Stimulated activated CD4-positive, alpha-beta T cell treated with anti-CD3 and anti-CD28 coated beads, Interleukin-15, amount 100 ng/mL, for 24 hours (primary cell): ENCODE results near the gene CTSO.
"Not testable (repeated sequence)": the region's sequence is repeated elsewhere in the genome, so short reads cannot be mapped to it uniquely, and the experiment has no call there.

ENCODE experiments used
- DNase-seq: peaks from one replicate; pipeline ENCODE4 v3.0.0-alpha.2; 2020

The CTSO gene

DNA sequence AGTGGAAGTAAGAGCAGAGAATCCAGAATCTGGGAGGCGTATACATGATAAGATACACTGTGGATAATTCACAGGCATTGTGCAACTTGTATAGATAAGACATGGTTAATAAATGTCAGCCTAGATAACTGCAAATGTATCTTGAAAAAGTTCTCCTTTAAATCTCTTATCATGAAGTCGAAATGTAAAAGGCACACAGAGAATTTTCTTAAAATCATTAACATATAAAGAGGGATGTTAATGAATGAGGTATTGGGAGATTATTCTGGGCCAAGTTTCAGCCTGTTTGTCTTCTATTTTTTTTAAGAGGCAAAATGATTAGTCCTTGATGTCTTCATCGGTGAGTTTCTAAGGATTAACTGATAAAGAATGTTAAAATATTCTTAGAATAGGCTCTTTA is 49.3 kb downstream of the CTSO start:
- no peak for DNase-seq

DNA sequence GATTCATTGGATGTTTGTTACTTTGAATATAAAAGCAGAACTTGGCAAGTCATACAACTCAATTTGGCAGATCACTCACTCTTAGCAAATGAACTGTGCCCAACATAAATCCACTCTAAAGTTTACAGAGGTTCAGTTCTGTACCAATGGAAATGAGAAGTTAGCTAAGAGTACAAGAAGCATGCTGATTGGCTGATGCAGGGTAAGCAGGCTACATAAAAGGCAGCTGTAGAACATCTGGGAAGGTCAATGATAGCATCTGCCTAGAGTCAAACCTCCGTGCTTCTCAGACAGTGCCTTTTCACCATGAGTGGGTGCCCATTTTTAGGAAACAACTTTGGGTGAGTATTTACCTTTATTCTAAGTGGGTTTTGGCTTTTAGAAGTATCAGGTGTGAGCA is 50.2 kb downstream of the CTSO start, which contains the start of gene TDO2:
TSS of gene TDO2 (plus strand) at position 244 of the 400 bp plus-strand sequence. CDS start at position 307, 63 bp downstream.
- no peak for DNase-seq

DNA sequence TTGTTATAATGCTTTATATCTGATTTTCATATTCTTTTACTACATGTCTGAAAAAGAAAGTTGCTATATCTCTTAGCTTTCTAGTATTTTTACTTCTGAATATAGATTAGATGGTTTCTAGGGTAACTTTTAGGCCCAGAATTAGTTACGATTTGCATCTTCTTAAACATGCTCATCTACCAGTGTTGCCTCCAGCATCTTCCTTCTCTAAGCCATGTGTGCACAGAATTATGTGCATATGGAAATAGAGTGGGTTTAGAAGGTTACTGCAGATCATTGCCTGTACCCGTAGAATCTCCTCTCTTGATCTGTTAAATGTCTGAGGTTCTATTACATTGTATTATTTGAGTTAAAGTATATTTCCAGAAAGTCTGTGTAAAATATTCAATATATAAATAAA is 52.7 kb downstream of the CTSO start:
- DNase-seq = no peak

DNA sequence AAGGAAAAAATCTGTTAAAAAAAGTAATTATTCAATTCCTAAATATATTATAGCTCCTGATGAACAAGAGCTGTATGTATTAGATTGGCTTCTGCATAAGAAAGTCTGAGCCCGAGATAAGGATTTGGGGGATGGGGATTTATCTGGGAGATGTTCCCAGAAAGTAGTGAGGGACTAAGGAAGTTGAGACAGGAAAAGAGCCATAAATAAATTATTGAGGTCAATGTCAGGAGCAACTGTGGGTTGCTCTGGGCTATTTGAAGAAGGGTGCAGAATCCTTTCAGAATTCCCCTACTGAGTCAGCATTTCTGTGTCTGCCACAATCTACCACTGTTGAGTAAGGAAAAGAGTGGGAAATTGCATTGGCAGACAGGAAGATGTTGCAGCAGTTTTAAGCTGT is 53.3 kb downstream of the CTSO start:
- DNase-seq = no peak

DNA sequence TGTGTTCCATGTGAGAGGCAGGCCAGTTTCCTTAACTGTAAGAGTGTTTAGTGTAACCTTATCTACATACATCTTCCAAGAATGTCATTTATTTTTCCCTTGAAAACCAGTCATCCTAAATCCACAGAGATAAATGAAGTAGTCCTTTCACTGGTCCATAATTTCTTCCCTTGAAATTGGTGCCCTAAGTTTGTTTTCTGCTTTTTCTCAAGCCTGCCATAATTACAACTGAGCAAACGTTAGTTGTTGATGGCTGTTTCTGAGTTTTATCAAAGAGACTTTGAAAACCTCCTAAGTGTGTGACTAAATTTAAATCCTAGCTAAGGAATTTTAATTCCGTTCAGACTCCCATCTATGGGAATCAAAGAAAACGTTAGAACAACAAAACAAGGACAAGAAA is 53.8 kb downstream of the CTSO start:
- DNase-seq = no peak

DNA sequence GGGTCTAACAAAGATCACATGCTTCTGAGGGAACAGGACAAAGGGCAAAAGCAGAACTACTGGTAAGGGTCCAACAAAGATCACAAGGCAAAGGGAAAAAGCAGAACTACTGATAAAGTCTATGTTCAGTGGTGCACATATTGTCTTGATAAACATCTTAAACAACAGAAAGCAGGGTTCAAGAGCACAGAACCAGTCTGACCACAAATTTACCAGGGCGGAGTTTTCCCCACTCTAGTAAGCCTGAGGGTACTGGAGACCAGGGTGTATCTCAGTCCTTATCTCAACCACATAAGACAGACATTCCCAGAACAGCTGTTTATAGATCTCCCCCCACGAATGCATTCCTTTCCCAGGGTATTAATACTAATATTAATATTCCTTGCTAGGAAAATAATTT is 55.3 kb downstream of the CTSO start:
- DNase-seq = not testable (repeated sequence)

DNA sequence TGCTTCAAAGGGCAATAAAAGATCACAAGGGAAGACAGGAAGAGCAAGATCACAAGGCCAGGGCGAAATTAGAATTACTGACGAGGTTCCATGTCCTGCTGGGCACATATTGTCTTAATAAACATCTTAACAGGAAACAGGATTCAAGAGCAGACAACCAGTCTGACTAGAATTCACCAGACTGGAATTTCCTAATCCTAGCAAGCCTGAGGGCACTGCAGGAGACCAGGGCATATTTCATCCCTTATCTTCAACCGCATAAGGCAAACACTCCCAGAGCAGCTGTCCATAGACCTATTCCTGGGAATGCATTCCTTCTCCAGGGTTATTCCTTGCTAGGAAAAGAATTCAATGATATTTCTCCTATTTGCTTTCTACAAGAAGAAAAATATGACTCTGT is 62.6 kb downstream of the CTSO start:
- no peak for DNase-seq

DNA sequence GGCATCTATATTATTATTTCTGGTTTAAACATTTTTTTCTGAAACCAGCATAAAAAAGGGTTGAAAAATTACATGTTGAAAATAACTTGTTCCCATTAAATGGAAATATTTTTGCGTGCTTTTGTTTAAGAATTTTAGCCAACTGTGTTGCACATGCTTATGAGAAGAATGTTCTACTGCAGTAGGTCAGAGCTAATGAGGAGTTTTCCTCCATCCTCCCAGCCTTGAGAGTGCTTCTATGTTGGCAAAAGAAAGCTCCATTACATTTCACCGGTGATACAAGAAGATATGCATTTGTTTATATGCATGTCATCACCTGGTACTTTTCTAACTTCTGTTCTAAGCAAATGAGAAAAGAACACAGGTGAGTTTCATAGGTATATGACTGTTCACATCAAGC is 63.7 kb downstream of the CTSO start:
- no peak for DNase-seq

DNA sequence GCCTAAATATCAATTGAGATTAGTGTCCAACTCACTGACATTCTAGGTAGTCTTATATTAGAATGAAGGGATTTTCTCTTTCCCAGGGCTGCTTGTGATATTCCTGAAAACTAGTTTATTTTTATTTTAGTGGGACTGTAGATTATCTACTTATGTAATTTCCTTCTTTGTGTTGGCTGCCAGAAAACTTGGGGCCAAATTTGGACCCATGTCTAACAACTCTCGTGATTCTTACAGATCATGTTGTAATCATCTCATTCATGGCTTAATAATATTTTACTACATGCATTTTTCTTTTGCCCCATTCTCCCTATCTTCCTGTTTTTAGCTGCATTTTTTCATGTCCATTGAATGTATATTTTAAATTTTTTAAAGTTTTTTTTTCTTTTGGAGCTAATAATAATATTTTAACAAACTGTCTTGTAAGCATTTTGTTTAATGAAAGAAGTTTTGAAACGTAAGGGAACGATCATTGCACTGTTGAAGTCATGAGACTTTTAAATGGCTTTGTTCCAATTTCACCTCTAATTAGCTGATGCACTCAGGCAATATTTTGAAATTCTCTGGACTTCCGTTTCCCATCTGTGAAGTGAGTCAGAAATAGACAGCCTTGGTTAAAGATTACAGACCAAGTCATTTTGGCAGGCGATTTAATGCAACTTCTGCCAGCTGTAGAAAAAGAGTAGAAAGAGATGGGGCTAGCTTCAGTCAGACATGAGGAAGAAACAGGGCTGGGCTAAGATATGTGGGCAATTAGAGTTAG is 64.5 kb downstream of the CTSO start:
- DNase-seq = no peak

DNA sequence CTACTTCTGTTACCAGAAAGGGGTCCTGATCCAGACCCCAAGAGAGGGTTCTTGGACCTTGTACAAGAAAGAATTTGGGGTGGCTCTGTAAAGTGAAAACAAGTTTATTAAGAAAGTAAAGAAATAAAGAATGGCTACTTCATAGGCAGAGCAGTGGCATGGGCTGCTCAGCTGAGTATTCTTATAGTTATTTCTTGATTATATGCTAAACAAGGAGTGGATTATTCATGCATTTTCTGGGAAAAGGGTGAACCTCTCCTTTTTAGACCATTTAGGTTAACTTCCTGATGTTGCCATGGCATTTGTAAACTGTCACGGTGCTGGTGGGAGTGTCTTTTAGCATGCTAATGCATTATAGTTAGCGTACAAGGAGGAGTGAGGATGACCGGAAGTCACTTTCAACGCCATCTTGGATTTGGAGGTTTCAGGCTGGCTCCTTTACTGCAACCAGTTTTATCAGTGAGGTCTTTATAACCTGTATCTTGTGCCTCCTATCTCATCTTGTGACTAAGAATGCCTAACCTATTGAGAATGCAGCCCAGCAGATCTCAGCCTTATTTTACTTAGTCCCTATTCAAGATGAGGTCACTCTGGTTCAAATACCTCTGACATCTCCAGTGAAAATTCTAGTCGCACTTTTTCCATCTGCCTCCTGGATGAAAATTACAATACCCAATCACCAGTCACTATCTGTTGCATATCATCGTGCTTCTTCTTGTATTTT is 65.7 kb downstream of the CTSO start:
- DNase-seq = no peak

DNA sequence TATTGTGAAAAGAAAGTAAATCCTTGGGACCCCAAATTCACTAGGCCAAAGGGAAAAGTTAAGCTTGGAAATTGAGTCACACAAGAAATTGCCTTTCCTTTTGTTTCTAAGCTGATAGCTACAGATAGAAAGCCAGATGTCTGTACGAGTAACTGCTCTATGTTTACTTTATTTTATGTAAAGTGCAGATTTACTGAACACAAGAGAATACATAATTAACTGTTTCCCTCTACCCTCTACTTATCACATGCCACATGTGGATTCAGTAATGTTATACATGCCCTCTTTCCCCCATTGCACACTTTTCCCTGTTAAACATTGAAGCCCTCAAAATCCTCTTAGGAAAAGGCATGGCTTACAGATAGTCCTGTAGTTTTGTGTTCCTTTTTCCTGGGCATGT is 66.6 kb downstream of the CTSO start:
- no peak for DNase-seq

DNA sequence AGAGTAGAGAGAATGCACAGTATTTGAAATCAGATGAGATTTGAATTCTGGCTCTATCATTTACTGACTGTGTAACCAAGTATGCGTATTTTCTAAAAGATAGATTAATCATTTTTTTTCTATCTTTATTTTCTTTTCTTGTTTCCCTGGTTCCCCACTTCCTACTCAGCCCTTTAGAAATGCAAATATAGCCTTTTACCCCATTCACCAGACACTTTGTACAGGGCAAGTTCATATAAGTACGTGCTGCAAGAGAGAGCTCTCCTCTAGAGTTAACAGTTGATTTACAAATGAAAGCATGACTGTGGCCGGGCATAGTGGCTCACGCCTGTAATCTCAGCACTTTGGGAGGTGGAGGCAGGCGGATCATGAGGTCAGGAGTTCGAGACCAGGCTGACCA is 68.0 kb downstream of the CTSO start:
- DNase-seq = no peak

DNA sequence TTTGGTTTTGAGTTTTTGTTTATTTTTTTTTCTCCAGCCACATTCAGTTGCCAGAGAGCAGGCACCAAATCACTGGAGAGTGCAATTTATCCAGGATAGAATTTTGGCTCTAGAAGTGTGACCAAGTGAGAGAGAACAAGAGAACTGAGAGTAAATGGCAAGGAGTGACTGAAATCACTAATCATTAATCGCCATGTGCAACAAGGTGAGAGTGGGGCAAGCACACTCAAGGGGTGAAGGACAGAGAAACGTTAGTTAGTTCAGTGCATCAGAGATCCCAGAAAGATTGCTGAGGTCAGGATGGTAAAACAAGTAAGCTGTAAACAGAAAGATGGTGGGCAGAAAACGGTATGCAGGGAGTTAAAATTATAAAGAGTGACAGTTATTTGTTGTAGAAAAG is 69.8 kb downstream of the CTSO start:
- DNase-seq = no peak

DNA sequence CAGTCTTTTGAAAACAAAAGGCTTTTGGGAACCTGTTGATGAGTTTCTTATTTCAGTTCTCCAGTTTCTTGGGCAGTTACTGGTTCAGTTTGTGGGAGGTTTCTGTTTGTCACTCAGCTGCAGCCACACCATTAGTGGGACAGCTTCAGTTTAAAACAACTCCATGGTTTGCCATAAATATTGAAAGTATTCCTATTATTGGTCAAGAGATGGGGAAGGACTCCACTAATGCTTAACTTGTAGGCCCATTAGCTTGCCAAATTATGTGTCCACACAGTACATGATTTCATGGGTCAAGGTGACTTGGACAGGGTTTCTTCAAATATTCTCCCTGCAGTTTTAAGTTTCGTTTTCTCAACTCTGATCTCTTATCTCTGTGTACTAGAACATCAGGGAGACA is 72.1 kb downstream of the CTSO start:
- no peak for DNase-seq

DNA sequence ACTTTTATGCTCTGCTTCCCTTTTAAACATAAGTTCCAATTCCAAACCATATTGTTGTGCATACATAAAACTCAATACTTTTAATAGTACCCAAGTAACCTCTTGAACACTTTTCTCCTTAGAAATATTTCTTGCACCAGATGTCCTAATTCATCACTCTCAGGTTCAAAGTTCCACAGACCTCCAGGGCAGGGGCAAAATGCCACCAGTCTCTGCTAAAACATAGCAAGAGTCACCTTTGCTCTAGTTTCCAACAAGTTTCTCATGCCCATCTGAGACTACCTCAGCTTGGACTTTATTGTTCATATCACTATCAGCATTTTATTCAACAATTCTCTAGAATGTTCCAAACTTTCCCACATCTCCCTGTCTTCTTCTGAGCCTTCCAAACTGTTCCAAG is 73.9 kb downstream of the CTSO start:
- no peak for DNase-seq

DNA sequence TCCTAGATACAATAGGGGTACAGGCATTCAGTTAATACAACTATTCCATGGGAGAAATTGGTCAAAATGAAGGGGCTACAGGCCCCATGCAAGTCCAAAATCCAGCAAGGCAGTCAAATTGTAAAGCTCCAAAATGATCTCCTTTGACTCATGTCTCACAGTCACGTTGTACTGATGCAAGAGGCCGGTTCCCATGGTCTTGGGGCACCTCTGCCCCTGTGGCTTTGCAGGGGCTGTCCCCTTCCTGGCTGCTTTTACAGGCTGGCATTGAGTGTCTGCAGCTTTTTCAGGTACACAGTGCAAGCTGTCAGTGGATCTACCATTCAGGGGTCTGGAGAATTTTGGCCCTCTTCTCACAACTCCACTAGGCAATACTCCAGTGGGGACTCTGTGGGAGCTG is 75.1 kb downstream of the CTSO start:
- no peak for DNase-seq

DNA sequence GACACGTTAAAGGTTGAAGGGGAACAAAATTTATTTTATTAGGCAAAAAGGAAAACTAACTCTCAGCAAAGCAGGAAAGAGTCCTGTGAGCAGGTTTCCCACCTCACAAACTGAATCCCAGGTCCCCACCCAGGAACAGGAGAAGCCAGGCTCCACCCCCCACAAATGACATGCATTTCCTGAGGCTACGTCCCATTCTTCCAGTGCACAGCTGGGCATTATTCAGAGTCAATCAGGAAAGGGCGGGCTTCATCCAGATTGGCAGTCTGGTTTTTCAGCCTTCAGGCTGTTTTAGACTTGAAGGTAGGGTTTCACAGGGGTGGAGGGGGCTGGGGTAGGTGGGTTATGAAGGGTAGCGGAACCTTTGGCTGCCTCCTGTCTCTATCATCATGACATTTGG is 75.7 kb downstream of the CTSO start:
- DNase-seq = no peak

DNA sequence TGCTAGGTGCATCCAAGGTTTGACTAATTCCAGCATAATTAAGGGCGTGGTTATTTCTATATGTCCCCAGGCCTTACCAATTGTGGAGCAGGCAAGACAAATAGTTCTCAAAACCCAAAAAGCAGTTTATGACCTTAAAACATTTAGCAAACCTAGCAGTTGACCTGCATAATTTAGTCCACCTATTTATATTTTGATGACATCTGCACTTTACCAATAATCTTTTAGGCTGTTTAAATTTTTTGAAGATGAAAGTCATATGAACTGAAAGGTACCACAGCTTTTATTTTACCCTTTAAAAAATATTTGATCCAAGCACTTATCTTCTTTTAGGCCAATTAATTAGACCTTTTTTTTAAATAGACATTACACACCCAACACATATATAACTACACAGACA is 77.8 kb downstream of the CTSO start:
- no peak for DNase-seq
